HG02981 (cell line): Measurements from ENCODE around the gene SLC41A1.
"Not testable (repeated sequence)": the region's sequence is repeated elsewhere in the genome, so short reads cannot be mapped to it uniquely, and the experiment has no call there.

Experiments
- ATAC-seq: cut with Tn5 transposase; IDR thresholded peaks from one replicate; pipeline ENCODE4 v1.9.1; 2021; ENCODE audit warnings: mild to moderate bottlenecking, moderate library complexity; ENCODE audit not compliant: unreplicated experiment

Gene SLC41A1

GRCh38 chr1:205823260-205823659 is 10.3 kb upstream of the SLC41A1 start:
- ATAC-seq: not testable (repeated sequence)

- ATAC-seq: no peak
These were observed 9.4 kb upstream of the SLC41A1 start for GRCh38 chr1:205822397-205822796.

GRCh38 chr1:205817988-205818387 is 5.0 kb upstream of the SLC41A1 start:
- ATAC-seq: no peak

- ATAC-seq: no peak
These were observed 4.4 kb upstream of the SLC41A1 start for GRCh38 chr1:205817364-205817763.

- no peak for ATAC-seq
These were observed 709 bp upstream of the SLC41A1 start for GRCh38 chr1:205813755-205814058.

GRCh38 chr1:205812271-205812877 is 624 bp downstream of the SLC41A1 start:
- no peak for ATAC-seq

- no peak for ATAC-seq
These were observed 1.3 kb downstream of the SLC41A1 start for GRCh38 chr1:205811660-205812059.

- ATAC-seq: no peak
These were observed 2.4 kb downstream of the SLC41A1 start for GRCh38 chr1:205810448-205811157.

- no peak for ATAC-seq
These were observed 3.1 kb downstream of the SLC41A1 start for GRCh38 chr1:205809942-205810345.

- no peak for ATAC-seq
These were observed 3.5 kb downstream of the SLC41A1 start for GRCh38 chr1:205809469-205809868.

- ATAC-seq: no peak
These were observed 7.8 kb downstream of the SLC41A1 start for GRCh38 chr1:205805082-205805711.

- ATAC-seq: no peak
These were observed 8.4 kb downstream of the SLC41A1 start for GRCh38 chr1:205804605-205805004.

- ATAC-seq: no peak
These were observed 9.0 kb downstream of the SLC41A1 start for GRCh38 chr1:205803986-205804385.

GRCh38 chr1:205802060-205802459 is 10.9 kb downstream of the SLC41A1 start:
- ATAC-seq: no peak

GRCh38 chr1:205800981-205801703 is 11.9 kb downstream of the SLC41A1 start:
- no peak for ATAC-seq

- no peak for ATAC-seq
These were observed 12.6 kb downstream of the SLC41A1 start for GRCh38 chr1:205800427-205800826.

GRCh38 chr1:205798577-205798976 is 14.4 kb downstream of the SLC41A1 start:
- ATAC-seq: no peak

- ATAC-seq: no peak
These were observed 15.8 kb downstream of the SLC41A1 start for GRCh38 chr1:205797168-205797567.

GRCh38 chr1:205794011-205794730 is 18.8 kb downstream of the SLC41A1 start:
- ATAC-seq: no peak

- no peak for ATAC-seq
These were observed 19.9 kb downstream of the SLC41A1 start for GRCh38 chr1:205792961-205793673.
